ENCODE data around the gene TMED6.

Gene TMED6

DNA sequence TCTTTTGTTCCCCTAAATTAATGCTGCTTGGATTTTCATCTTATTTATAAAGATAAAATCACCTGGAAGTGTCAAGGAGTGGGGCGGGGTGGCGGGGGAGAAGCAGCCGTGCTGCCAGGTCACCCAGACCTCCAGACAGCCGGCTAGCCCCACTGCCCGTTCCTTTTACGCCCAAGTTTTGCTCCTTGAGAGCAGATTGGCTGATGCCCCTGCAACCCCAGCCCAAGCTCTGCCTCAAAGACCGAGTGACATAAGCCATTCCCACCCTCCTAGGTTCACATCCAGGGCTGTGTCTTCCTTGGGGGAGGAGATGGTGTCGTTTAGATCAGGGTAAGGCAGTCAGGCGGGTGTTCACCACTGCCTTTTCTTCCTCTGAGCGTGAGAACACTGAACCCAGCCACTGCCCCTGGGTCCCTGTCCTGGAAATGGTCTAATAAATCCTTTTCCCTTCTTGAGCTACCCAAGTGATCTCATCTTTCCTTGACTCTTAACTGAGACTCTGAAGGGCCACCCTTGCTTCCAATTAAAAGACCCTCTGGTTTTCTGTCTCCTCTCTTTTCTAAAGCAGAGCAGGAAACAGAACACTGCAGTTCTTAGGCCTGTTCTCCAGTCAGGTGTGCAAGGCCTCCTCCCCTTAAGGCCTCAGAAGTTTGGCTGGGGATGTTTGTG, 26.9 kb downstream of the TMED6 start:
- DNase-seq (ENCODE audit: extremely low read depth in 1 of 2, low read depth in 1 of 2) = no peak

DNA sequence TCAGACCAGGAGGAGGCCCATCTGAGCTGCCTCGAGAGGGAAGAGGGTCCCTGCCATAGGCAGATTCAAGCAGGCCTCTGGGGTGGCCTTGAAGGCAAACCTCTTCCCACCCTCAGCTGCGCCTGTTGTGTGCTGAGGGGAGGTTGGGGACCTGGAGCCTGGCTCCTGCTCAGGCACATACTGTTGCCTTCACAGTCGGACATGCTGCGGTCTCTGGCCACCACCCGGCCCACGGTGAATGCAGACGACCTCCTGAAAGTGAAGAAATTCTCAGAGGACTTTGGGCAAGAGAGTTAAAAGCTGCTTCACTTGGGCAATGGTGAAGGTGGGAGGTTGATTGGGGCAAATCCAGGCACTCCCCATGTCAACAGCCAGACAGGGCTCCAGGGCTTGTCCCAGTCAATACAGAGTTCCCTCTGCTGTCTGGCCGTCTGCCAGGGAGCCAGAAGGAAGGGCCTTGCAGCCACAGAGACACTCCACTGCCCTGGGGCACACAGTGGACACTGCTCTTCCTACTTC, 27.5 kb downstream of the TMED6 start:
- no peak for DNase-seq (ENCODE audit: extremely low read depth in 1 of 2, low read depth in 1 of 2)

DNA sequence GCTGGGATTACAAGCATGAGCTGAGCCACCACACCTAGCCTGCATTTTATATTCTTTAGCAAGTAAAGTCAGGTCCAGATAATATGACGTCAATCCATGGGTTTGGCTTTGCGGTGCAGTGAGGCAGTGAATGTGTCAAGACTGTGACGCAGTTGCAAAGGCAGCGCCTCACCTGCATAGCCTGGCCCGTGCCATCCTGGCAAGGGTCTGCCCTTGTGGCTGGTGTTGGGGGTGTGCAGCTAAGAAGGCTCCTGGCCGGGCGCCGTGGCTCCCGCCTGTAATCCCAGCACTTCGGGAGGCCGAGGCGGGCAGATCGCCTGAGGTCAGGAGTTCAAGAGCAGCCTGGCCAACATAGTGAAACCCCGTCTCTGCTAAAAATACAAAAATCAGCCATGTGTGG, 28.2 kb downstream of the TMED6 start:
- no peak for DNase-seq (ENCODE audit: extremely low read depth in 1 of 2, low read depth in 1 of 2)

DNA sequence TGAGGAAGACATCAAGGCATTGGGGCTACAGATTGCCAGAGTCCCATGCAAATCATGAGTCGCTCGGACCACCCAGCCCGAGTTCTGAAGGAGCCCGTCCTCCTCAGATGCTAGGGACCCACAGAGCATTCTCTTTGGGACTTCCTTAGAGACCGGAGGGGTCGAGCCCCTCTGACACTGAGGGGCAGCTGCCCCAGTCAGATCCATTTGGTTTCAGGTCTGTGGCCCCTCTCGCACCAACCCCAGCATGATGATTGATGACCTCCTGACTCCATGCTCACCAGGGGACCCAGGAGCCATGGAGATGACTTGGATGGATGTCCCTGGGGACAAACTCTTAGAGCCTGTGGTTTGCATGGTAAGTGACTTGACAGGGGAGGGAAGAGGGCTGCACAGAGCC, 29.2 kb downstream of the TMED6 start:
- DNase-seq (ENCODE audit: extremely low read depth in 1 of 2, low read depth in 1 of 2) = no peak

DNA sequence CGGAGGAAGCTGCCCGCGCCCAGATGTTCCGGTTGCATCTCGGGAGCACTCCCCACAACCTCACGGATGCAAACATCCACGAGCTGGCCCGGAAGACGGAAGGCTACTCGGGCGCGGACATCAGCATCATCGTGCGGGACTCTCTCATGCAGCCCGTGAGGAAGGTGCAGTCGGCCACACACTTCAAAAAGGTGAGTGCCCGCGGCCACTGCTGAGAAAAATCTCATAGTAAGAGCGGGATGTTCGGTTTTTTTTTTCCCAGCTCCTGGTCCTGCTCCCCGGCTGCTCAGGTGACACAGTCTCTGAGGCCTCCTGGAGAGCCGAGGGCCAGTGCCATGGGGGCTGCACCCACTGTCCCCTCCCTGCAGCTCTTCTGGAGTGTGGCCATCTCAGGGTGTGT, 30.5 kb downstream of the TMED6 start:
- DNase-seq (ENCODE audit: extremely low read depth in 1 of 2, low read depth in 1 of 2) = no peak

DNA sequence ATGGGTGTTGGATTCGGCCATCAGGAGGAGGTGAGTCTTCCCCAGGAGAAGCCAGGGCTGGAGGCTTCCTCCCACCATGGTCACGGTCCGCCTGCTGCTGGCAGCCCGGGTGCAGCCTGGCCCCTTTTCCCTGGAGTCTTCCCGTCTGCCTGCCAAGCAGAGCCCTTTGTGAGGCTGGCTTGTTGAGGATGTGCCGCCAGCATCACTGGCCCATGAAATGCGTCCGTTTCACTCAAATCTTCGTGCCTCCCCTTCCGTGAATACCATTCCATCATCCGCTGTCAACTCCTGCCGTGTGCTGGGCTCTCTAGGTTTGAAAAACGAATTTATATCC, 30.9 kb downstream of the TMED6 start:
- no peak for DNase-seq (ENCODE audit: extremely low read depth in 1 of 2, low read depth in 1 of 2)

DNA sequence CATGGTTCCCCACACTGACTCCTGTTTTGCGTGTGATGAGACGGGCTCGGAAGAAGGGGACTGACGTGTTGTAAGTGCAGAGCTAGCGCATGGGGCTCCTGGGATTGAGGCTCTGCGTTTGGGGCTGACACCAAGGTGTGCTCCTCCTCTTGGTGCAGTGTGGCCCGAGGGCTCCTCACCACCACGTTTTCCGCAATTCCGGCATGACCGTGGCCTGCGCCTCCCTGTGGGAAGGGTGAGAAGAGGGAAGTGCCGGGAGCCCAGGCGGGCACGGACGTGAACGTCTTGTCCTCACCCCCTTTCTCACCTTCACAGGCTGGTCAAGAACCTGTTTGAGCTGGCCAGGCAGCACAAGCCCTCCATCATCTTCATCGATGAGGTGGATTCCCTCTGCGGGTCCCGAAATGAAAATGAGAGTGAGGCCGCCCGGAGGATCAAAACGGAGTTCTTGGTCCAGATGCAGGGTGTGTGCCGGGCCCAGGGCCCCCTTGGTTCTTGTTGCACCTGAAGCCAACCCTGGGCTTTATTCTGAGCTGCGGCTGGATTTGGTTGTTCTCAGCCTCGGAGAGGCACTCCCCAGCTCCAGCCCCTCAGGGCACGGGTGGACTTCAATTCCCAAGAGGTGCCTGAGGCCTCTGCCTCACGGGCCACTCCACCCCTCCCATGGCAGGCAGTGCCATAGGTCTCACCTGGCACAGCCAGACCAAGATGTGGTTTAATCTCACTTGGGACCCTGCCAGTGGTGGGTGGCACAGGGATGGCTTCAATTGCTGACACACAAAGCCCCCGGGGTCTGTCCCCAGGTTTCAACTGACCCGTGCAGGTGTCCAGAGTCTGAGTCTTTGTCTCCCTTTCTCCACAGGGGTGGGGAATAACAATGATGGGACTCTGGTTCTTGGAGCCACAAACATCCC, 31.5 kb downstream of the TMED6 start:
- DNase-seq (ENCODE audit: extremely low read depth in 1 of 2, low read depth in 1 of 2) = no peak

DNA sequence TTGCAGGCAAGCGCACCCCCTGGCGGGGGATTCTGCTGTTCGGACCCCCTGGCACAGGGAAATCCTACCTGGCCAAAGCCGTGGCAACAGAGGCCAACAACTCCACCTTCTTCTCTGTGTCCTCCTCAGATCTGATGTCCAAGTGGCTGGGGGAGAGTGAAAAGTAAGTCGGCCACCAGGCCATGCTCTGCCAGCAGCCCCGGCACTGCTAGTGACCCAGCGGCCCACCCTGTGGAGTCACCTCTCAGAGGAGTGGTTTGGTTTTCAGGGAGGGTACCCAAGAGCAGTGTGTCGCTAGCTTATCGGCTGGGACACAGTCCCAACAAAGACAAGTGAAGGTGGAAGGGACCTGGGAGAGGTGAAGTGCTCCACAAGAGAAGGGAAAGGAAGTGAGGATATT, 32.2 kb downstream of the TMED6 start:
- no peak for DNase-seq (ENCODE audit: extremely low read depth in 1 of 2, low read depth in 1 of 2)

DNA sequence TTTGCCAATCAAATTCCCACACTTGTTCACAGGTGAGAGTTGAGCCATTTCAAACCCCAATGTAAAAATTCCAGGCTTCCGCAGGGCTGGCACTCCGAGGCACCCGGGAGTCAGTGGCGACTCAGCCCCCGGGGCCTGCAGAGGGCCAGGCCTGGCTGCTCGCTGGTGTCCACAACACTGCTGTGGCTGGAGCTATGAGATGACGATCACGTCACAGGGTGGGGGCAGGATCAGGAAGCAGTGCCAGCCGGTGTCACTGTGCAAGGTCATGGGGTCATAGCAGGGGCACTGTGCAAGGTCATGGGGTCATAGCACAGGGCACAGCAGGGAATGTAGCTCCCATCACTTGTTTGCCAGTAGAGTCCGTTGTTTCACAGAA, 32.7 kb downstream of the TMED6 start:
- DNase-seq (ENCODE audit: extremely low read depth in 1 of 2, low read depth in 1 of 2) = no peak

DNA sequence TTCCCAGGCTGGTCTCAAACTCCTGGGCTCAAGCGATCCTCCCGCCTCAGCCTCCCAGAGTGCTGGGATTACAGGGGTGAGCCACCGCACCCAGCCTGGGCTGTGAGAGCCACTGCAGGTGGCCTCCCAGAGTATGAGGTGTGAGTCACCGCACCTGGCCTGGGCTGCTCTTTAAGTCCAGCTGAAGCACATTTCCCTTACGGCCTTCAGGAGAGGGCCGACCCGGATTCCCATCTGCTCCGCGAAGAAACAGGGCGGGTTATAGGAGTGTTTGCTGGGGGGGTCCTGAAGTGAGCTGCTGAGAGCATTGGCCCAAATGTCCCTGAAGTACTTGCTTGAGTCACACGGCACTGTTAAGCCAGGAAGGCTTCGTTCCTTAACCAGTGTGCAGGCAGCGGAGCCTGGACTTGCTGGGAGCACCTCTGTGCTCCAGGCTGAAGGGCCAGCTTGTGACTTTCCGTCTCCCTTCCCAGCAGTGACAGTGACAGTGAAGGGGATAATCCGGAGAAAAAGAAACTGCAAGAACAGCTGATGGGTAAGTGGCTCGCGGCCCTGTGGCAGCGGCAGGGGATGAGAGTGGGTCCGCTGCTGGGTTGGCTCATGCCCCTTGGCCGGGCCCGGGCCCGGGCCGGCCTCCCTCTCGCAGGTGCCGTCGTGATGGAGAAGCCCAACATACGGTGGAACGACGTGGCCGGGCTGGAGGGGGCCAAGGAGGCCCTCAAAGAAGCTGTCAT, 33.2 kb downstream of the TMED6 start:
- DNase-seq (ENCODE audit: extremely low read depth in 1 of 2, low read depth in 1 of 2) = no peak

DNA sequence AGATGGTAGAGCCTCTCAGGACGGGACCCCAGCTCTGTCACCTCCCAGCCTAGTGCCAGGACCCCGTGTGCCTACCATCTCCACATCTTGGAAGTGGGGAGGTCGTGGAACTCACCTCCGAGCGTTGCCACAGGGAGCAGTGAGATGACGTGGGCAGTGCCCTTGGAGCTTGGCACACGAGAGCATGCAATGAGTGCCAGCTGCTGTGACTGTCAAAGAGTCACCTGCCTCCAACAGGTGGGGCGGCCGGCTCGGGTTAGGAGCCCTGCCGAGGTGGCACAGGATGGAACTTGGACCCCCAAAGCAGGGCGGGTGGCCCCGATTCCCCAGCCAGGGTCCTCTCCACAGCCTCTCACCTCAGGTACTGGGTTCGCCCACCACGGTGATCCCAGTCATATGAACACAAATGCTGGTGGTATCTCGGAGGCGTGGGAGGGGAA, 35.0 kb downstream of the TMED6 start:
- no peak for DNase-seq (ENCODE audit: extremely low read depth in 1 of 2, low read depth in 1 of 2)

DNA sequence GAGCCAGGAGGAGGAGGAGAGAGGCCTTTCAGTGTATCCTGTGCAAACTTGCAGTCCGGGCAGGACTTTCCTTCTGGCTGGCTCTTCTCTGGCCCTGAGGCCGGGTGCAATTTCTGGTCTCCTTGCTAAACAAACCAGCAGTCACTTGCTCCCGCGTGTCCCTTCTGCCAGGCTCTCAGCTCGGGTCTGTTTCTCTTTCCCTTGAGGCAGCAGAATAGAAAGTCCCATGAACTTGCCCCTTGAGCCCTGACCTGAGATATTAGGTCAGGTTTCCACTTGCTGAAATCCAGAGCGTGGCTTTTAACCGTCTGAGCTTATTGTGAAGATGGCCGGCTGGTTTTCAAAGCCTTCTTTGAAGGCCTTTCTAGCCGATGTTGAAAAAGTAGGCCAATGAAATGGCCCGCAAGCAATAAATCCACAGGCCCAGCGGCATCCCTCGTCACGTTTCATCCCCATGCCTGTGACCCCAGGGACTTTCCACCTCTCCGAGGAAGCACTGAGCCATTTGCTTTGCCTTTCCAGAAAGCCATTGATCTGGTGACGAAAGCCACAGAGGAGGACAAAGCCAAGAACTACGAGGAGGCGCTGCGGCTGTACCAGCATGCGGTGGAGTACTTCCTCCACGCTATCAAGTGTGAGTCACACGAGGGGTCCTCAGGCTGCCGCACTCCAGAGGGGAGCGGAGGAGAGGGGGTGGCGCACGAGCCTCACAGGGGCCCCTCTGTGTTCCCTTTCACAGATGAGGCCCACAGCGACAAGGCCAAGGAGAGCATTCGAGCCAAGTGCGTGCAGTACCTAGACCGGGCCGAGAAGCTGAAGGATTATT, 35.9 kb downstream of the TMED6 start:
- no peak for DNase-seq (ENCODE audit: extremely low read depth in 1 of 2, low read depth in 1 of 2)

DNA sequence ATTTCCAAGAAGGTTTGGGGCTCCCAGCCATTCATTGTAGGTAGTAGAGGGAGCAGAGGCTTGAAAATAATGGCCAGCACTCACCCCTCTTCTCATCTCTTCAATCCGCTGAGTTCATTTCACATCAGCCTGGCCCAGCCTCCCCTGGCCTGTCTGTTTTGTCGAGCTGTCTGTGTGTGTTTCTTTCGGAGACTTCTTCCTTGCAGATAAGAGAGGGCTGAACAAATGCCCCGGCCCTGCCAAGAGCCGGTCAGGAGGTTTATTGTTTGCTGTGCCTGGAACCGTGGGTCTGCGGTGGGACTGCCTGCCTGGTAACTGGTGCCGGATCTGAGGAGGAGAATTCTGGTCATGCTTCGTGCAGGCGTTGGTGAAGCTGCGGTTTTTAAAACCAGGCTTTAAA, 37.1 kb downstream of the TMED6 start:
- no peak for DNase-seq (ENCODE audit: extremely low read depth in 1 of 2, low read depth in 1 of 2)

DNA sequence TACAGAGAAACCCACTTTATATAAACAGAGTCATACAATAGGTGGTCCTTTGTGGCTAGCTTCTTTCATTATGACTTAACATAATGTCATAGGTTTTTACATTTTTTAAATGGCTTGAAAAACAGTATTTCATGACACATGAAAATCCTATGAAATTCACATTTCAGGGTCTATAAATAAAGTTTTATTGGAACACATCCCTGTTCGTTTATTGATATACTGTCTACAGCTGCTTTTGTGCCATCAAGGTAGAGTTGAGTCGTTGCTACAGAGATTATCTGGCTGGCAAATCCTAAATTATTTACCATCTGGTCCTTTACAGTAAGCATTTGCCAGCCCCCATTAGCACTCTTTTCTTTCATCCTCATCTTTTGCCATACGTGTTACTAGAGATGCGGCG, 38.1 kb downstream of the TMED6 start:
- DNase-seq (ENCODE audit: extremely low read depth in 1 of 2, low read depth in 1 of 2) = no peak

DNA sequence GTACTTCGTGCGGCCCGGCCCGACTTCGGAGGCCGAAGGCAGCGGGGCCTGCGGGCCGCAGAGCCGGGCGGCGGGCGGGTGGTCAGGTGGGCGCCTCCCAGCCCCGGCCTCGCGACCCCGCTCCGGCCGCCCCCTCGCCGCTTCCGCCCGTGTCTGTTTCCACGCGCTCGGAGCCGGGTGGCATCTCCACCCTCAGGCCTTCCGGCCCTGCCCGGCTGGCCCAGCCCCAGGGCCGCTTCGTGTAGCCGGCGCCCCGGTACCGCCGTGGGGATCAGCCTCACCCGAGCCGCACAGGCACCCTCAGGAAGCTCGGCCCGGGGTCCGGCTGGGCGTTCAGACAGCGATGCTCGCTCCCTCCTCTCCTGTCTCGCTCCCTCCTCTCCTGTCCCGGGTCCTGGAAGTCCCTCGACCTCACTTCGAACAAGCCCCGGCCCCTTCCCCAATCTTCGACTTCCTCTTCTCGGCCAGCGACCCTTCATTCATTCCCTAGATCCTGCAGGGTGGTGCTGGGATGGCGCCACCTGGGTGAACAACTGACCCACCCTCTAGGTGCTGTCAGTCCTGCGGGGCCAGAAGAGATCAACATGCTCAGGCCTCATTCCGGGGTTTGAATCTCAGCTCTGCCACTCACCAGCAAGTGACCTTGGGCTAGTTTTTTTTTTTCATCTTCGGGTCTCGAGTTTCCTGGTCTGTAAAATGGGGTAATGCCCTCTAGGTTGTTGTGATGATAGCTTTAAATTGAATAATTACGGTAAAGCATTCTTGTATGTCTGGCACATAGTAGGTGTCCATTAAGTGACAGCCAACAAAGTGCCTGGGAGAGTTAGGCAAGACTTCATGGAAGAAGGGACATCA, 39.8 kb downstream of the TMED6 start:
- DNase-seq (ENCODE audit: extremely low read depth in 1 of 2, low read depth in 1 of 2) = peak in 1 of 2 donors; percentile 22

DNA sequence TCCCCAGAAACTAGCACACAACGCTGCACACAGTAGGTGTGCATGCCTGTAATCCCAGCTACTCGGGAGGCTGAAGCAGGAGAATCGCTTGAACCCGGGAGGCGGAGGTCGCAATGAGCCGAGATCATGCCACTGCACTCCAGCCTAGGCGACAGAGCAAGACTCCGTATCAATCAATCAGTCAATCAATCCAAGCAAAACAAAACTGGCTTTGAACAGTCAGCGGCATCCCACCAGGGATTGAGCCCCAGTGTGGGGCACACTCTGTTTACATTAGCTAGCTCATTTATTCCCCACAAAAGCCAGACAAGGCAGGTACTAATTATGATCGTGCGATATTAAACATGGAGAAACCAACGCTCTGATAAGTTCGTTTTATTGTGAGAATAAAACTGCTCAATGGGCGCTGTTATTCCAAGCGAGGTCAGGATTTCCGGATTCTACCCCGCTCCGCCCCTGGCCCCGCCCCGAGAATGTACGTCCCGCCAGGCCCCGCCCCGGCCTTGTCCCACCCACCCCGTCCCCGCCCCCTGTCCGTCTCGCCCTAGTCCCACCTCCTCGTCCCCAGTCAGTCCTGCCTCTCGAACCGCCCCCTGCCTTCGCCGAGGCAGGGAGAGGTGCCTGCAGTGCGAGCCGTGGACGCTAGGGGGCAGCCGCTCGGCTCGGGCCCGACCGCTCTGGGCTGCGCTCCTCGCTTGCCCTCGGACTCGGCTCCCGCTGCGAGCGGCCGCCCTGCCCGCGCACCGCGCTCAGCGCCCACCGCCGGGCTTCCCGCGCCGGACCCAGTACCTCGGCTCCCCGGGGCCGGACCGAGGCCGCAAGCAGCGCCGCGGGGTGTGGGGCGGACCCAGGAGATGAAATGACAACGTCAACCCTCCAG, 40.7 kb downstream of the TMED6 start, which contains the start of gene VPS4A:
TSS of gene VPS4A (plus strand) at position 698 of the 880 bp plus-strand sequence. CDS start at position 860, 162 bp downstream.
- DNase-seq (ENCODE audit: extremely low read depth in 1 of 2, low read depth in 1 of 2) = peak; percentile 90 to 97

DNA sequence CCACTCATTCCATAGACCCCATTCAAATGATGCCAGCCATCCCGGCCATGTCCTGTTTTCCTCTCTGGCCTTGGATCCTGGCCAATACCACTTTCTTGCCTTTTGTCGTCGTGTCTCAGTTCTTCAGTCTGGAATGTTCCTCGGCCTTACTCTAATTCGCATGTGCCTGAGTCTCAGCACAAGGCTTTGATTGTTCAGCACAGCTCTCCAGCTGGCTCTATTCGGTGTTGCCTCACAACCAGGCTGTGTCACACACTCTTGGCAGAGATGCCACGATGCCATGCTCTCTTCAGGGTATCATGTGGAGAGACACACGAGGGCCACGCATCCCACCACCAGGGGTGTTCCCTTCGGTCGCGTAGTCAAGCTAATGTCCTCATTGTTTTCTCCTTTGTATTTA, 42.3 kb downstream of the TMED6 start:
- no peak for DNase-seq (ENCODE audit: extremely low read depth in 1 of 2, low read depth in 1 of 2)

DNA sequence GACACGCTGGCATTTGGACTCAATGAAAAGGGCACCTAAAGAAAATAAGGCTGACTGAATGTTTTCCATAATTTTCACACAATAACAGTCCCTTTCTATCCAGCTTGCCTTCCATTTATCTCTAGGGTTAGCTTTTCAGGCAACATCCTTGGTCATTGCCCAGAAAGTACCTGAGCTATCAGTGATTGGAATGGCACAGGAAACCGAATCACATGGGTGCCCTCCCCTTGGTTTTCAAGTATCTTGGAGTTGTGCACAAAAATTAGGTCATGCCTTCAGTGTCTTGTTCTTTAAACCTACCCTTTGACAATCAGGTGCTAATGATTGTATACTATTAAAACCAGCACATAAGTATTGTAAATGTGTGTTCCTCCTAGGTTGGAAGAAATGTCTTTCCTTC, 43.7 kb downstream of the TMED6 start:
- no peak for DNase-seq (ENCODE audit: extremely low read depth in 1 of 2, low read depth in 1 of 2)

DNA sequence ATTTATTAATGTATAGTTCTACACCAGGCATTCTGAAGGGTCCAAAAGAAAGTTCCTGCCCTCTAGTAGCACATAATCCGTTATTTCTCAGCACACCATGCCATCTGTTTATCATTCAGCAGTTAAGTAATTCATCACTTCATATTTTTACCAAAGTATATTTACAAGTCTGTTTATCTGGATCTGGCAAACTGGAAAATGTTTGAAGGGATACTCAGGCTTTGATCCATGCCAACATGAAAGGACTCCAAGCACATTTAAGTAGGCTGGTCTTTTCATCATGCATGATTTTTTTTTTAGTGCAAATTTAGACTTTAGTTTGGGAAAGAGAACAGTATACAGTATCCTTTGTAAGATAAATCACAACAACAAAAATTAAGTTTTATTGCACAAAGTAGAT, 44.5 kb downstream of the TMED6 start:
- DNase-seq (ENCODE audit: extremely low read depth in 1 of 2, low read depth in 1 of 2) = no peak
